H1 (cell line): ENCODE data around the gene BRCA2. TPM values are rescaled to one million over a fixed set of nuclear protein-coding genes. Genes with fewer than 3 reads are reported as not detected.

Experiments
- CTCF ChIA-PET: fragments of 300-600 bp; sonication (Branson Sonifier 250); formaldehyde crosslinking; loops from one replicate; lab custom pipeline; 2021; ENCODE audit not compliant: partially characterized antibody; lab: Charles Lee
- POLR2A ChIA-PET: fragments of 300-600 bp; sonication (Branson Sonifier 250); formaldehyde crosslinking; loops from one replicate; lab custom pipeline; 2021; ENCODE audit warnings: inconsistent platforms; ENCODE audit not compliant: partially characterized antibody; lab: Charles Lee
- DNase-seq, 2 experiments: peaks; one replicate each; pipeline versions ENCODE4 v3.0.0 to v3.0.0-alpha.2; 2010 to 2022; ENCODE audit warnings: low spot score in 2 of 2, low read depth in 1 of 2, mixed read lengths in 1 of 2
- FAIRE-seq: peaks from 2 replicates; lab custom pipeline; 2011; peaks lifted over from hg19 to GRCh38; lab: Jason Lieb, UNC
- H2AFZ ChIP-seq: 2 replicates; pipeline ENCODE4 v1.8.1; 2012; ENCODE audit warnings: low read length, inconsistent platforms
- H2AK5ac ChIP-seq: 2 replicates; pipeline ENCODE4 v1.6.1; 2013; ENCODE audit warnings: low read depth, low read length
- H2BK120ac ChIP-seq: replicated peaks from 2 replicates; pipeline ENCODE3; 2013; ENCODE audit warnings: low read depth, low read length, inconsistent platforms
- H2BK12ac ChIP-seq: 2 replicates; pipeline ENCODE4 v1.6.1; 2013; ENCODE audit warnings: low read depth, low read length
- H2BK15ac ChIP-seq: 2 replicates; pipeline ENCODE4 v1.6.1; 2013; ENCODE audit warnings: low read length
- H2BK20ac ChIP-seq: 2 replicates; pipeline ENCODE4 v1.6.1; 2013; ENCODE audit warnings: low read length
- H2BK5ac ChIP-seq: 2 replicates; pipeline ENCODE4 v1.6.1; 2013; ENCODE audit warnings: low read depth, low read length
- H3K14ac ChIP-seq: 2 replicates; pipeline ENCODE4 v1.6.1; 2013; ENCODE audit warnings: inconsistent platforms; ENCODE audit not compliant: insufficient read length
- H3K18ac ChIP-seq: 2 replicates; pipeline ENCODE4 v1.6.1; 2013; ENCODE audit warnings: low read length; ENCODE audit errors: extremely low read depth
- H3K23ac ChIP-seq: 2 replicates; pipeline ENCODE4 v1.6.1; 2013; ENCODE audit warnings: inconsistent platforms; ENCODE audit not compliant: insufficient read length
- H3K23me2 ChIP-seq: 2 replicates; pipeline ENCODE4 v1.6.1; 2013; ENCODE audit warnings: low read depth, low read length
- H3K27ac ChIP-seq: 2 replicates; pipeline ENCODE4 v1.6.1; 2011; ENCODE audit warnings: low read depth, low read length, inconsistent platforms
- H3K27me3 ChIP-seq, 4 experiments: replicated peaks in 1 of 4; 1 replicate in 1 of 4; 2 replicates in 3 of 4; pipeline versions ENCODE4 v1.6.1 to v1.8.1; 2011 to 2013; ENCODE audit warnings: low read length in 3 of 4, mild to moderate bottlenecking in 3 of 4, inconsistent platforms in 2 of 4, mixed read lengths in 2 of 4, moderate library complexity in 1 of 4; ENCODE audit not compliant: control insufficient read depth in 3 of 4, insufficient read depth in 3 of 4; ENCODE audit errors: extremely low read depth in 1 of 4
- H3K36me3 ChIP-seq, 4 experiments: 2 replicates each; pipeline versions ENCODE4 v1.6.1 to v1.8.1; 2011 to 2013; ENCODE audit warnings: mild to moderate bottlenecking in 4 of 4, low read length in 3 of 4, moderate library complexity in 2 of 4, control low read depth in 1 of 4, inconsistent platforms in 1 of 4; ENCODE audit not compliant: insufficient read depth in 4 of 4, control insufficient read depth in 2 of 4
- H3K4ac ChIP-seq: replicated peaks from 2 replicates; pipeline ENCODE3; 2013; ENCODE audit warnings: low read length, low read depth, mixed read lengths, inconsistent platforms; ENCODE audit not compliant: insufficient read length
- H3K4me1 ChIP-seq, 4 experiments: replicated peaks in 1 of 4; 1 replicate in 1 of 4; 2 replicates in 3 of 4; pipeline versions ENCODE4 v1.6.1 to v1.8.1; 2011 to 2013; ENCODE audit warnings: low read length in 3 of 4, inconsistent platforms in 2 of 4, mixed read lengths in 1 of 4; ENCODE audit not compliant: insufficient read depth in 4 of 4, control insufficient read depth in 3 of 4
- H3K4me2 ChIP-seq, 2 experiments: 2 replicates each; pipeline versions ENCODE4 v1.6.1 to v1.8.1; 2011 to 2013; ENCODE audit warnings: low read depth in 2 of 2, low read length in 2 of 2, control low read depth in 1 of 2, inconsistent platforms in 1 of 2, mild to moderate bottlenecking in 1 of 2; ENCODE audit not compliant: insufficient read depth in 1 of 2
- H3K4me3 ChIP-seq, 4 experiments: fragments of 200-600, 300-600 bp in 1 of 4; sonication (generic), shearing (Covaris generic), sonication (Bioruptor Twin) in 1 of 4; 2 replicates each; pipeline versions ENCODE4 v1.5.1 to v1.8.1; 2011 to 2016; ENCODE audit warnings: low read length in 4 of 4, low read depth in 3 of 4, control low read depth in 2 of 4, inconsistent platforms in 2 of 4, mild to moderate bottlenecking in 2 of 4, mixed read lengths in 1 of 4, moderate library complexity in 1 of 4; ENCODE audit not compliant: insufficient read depth in 2 of 4; ENCODE audit errors: extremely low read depth in 1 of 4
- H3K56ac ChIP-seq: replicated peaks from 2 replicates; pipeline ENCODE3; 2013; ENCODE audit warnings: low read depth, mild to moderate bottlenecking, mixed read lengths, low read length, inconsistent platforms; ENCODE audit not compliant: insufficient read length
- H3K79me1 ChIP-seq: 2 replicates; pipeline ENCODE4 v1.6.1; 2013; ENCODE audit warnings: low read depth, low read length, control low read depth
- H3K79me2 ChIP-seq, 2 experiments: 2 replicates each; pipeline versions ENCODE4 v1.6.1 to v1.8.1; 2012 to 2013; ENCODE audit warnings: low read length in 2 of 2, mild to moderate bottlenecking in 2 of 2, inconsistent platforms in 1 of 2; ENCODE audit not compliant: insufficient read depth in 2 of 2, control insufficient read depth in 1 of 2
- H3K9ac ChIP-seq, 4 experiments: replicated peaks in 1 of 4; 1 replicate in 1 of 4; 2 replicates in 3 of 4; pipeline versions ENCODE4 v1.6.1 to v1.8.1; 2011 to 2013; ENCODE audit warnings: low read depth in 3 of 4, low read length in 3 of 4, control low read depth in 2 of 4, mild to moderate bottlenecking in 2 of 4, moderate library complexity in 2 of 4, inconsistent platforms in 1 of 4; ENCODE audit errors: extremely low read depth in 1 of 4
- H3K9me3 ChIP-seq, 2 experiments: 2 replicates each; pipeline versions ENCODE4 v1.6.1 to v1.8.1; 2012 to 2013; ENCODE audit warnings: mild to moderate bottlenecking in 2 of 2, moderate library complexity in 2 of 2, control low read depth in 1 of 2, inconsistent platforms in 1 of 2, low read depth in 1 of 2, low read length in 1 of 2, mixed read lengths in 1 of 2; ENCODE audit not compliant: insufficient read depth in 2 of 2
- H4K20me1 ChIP-seq, 2 experiments: replicated peaks in 1 of 2; 2 replicates each; pipeline versions ENCODE3 to v1.8.1; 2011 to 2013; ENCODE audit warnings: inconsistent platforms in 2 of 2, low read length in 2 of 2, mild to moderate bottlenecking in 1 of 2; ENCODE audit not compliant: insufficient read depth in 2 of 2, control insufficient read depth in 1 of 2
- H4K5ac ChIP-seq: 2 replicates; pipeline ENCODE4 v1.6.1; 2013; ENCODE audit warnings: low read length, low read depth, mixed read lengths, inconsistent platforms; ENCODE audit not compliant: insufficient read length
- H4K8ac ChIP-seq: 2 replicates; pipeline ENCODE4 v1.8.0; 2013; ENCODE audit warnings: mild to moderate bottlenecking, moderate library complexity, low read length, inconsistent platforms; ENCODE audit not compliant: insufficient read depth; ENCODE audit errors: extremely low read depth
- H4K91ac ChIP-seq: replicated peaks from 2 replicates; pipeline ENCODE3; 2013; ENCODE audit warnings: low read length, mixed read lengths, inconsistent platforms; ENCODE audit not compliant: insufficient read length
- WGBS, 2 experiments: shearing (Covaris generic) in 1 of 2; methylation state at CpG; one replicate each; pipeline versions ENCODE4 v1.1.6 to v1.1.7; 2013 to 2015; ENCODE audit warnings: low lambda C conversion rate in 2 of 2, mixed read lengths in 2 of 2, inconsistent platforms in 1 of 2, low coverage in 1 of 2, missing lambda C conversion rate in 1 of 2; ENCODE audit not compliant: insufficient replicate concordance in 2 of 2, insufficient coverage in 1 of 2, insufficient read length in 1 of 2; ENCODE audit errors: extremely low coverage in 1 of 2, missing lambda C conversion rate in 1 of 2; 5-methylcytosine and 5-hydroxymethylcytosine counted together
- polyA plus RNA-seq, 7 experiments: library from polyadenylated mRNA; depleted of rRNA in 3 of 7; stranded (reverse) in 5 of 7; unstranded in 2 of 7; fragments of >200 nt in 5 of 7; fragments of 200-250 nt in 2 of 7; gene quantifications; 1 replicate in 5 of 7; 2 replicates in 1 of 7; 4 replicates in 1 of 7; pipeline versions ENCODE4 v1.2.1 to v1.2.3, GENCODE V29; 2011 to 2013; ENCODE audit warnings: missing spikeins in 2 of 7, mixed read lengths in 2 of 7
- total RNA-seq: library from RNA; stranded (reverse); fragmentation: NEBNext Ultra II Directional; extraction: Animal tissue kit (Norgen Biotek cat#: 25700); gene quantifications from 2 replicates; pipeline ENCODE4 v1.2.1, GENCODE V29; 2021
- TF ChIP-seq, protein P1 (sequence below): fragments of 300-600 bp; sonication (generic); IDR thresholded peaks from 2 replicates; pipeline ENCODE4 v1.7.1; 2012; ENCODE audit warnings: low read length, moderate library complexity, mild to moderate bottlenecking, inconsistent platforms; ENCODE audit not compliant: insufficient replicate concordance

Gene BRCA2
- total and polyA plus RNA-seq, 2 of the 8 experiments (the other 6 are each of a cell fraction or from before 2014, with no cell fraction given): 4.2 to 24.9 TPM

DNA sequence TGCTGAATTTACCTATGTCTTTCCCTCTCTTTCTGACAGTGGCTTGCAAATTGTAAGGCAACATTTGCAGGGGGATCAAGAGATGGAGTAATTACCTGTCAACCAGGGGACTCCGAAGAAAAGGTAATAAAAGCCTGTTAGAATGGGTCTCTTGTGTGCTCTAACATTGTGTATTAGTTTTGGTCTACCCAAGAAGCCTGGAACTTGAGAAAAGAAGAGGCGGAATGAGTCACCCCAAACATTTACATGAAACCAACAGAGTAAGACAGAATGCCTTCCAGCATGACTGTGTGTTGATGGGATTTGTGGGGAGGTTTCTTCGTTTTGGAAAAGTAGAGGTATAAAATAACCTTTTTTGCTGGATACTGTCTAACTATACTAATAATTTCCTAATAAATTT is 36.9 kb upstream of the BRCA2 start:
- 87% methylated on average over 3 of the region's 3 CpGs; no CpG with 5 or more reads in 1 of the 2 experiments for WGBS, 2 experiments
- TF ChIP-seq, protein P1, sequence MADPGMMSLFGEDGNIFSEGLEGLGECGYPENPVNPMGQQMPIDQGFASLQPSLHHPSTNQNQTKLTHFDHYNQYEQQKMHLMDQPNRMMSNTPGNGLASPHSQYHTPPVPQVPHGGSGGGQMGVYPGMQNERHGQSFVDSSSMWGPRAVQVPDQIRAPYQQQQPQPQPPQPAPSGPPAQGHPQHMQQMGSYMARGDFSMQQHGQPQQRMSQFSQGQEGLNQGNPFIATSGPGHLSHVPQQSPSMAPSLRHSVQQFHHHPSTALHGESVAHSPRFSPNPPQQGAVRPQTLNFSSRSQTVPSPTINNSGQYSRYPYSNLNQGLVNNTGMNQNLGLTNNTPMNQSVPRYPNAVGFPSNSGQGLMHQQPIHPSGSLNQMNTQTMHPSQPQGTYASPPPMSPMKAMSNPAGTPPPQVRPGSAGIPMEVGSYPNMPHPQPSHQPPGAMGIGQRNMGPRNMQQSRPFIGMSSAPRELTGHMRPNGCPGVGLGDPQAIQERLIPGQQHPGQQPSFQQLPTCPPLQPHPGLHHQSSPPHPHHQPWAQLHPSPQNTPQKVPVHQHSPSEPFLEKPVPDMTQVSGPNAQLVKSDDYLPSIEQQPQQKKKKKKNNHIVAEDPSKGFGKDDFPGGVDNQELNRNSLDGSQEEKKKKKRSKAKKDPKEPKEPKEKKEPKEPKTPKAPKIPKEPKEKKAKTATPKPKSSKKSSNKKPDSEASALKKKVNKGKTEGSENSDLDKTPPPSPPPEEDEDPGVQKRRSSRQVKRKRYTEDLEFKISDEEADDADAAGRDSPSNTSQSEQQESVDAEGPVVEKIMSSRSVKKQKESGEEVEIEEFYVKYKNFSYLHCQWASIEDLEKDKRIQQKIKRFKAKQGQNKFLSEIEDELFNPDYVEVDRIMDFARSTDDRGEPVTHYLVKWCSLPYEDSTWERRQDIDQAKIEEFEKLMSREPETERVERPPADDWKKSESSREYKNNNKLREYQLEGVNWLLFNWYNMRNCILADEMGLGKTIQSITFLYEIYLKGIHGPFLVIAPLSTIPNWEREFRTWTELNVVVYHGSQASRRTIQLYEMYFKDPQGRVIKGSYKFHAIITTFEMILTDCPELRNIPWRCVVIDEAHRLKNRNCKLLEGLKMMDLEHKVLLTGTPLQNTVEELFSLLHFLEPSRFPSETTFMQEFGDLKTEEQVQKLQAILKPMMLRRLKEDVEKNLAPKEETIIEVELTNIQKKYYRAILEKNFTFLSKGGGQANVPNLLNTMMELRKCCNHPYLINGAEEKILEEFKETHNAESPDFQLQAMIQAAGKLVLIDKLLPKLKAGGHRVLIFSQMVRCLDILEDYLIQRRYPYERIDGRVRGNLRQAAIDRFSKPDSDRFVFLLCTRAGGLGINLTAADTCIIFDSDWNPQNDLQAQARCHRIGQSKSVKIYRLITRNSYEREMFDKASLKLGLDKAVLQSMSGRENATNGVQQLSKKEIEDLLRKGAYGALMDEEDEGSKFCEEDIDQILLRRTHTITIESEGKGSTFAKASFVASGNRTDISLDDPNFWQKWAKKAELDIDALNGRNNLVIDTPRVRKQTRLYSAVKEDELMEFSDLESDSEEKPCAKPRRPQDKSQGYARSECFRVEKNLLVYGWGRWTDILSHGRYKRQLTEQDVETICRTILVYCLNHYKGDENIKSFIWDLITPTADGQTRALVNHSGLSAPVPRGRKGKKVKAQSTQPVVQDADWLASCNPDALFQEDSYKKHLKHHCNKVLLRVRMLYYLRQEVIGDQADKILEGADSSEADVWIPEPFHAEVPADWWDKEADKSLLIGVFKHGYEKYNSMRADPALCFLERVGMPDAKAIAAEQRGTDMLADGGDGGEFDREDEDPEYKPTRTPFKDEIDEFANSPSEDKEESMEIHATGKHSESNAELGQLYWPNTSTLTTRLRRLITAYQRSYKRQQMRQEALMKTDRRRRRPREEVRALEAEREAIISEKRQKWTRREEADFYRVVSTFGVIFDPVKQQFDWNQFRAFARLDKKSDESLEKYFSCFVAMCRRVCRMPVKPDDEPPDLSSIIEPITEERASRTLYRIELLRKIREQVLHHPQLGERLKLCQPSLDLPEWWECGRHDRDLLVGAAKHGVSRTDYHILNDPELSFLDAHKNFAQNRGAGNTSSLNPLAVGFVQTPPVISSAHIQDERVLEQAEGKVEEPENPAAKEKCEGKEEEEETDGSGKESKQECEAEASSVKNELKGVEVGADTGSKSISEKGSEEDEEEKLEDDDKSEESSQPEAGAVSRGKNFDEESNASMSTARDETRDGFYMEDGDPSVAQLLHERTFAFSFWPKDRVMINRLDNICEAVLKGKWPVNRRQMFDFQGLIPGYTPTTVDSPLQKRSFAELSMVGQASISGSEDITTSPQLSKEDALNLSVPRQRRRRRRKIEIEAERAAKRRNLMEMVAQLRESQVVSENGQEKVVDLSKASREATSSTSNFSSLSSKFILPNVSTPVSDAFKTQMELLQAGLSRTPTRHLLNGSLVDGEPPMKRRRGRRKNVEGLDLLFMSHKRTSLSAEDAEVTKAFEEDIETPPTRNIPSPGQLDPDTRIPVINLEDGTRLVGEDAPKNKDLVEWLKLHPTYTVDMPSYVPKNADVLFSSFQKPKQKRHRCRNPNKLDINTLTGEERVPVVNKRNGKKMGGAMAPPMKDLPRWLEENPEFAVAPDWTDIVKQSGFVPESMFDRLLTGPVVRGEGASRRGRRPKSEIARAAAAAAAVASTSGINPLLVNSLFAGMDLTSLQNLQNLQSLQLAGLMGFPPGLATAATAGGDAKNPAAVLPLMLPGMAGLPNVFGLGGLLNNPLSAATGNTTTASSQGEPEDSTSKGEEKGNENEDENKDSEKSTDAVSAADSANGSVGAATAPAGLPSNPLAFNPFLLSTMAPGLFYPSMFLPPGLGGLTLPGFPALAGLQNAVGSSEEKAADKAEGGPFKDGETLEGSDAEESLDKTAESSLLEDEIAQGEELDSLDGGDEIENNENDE: no peak

More for the DNA sequence above, 36.9 kb upstream of the BRCA2 start:
- H3K79me1 ChIP-seq: no peaks in the 10 kb centered on the region
- H3K27me3 ChIP-seq: no peaks in the 10 kb centered on the region
- DNase-seq (no peak), FAIRE-seq (no peak)
- no peaks in the 10 kb centered on the region for H3K36me3 ChIP-seq
- H4K8ac ChIP-seq: no peak overlapping the region
- no peak overlapping the region for H2AFZ ChIP-seq
- H3K23ac ChIP-seq: no peak overlapping the region
- H3K14ac ChIP-seq: no peak overlapping the region
- no peak overlapping the region for H4K91ac ChIP-seq
- H2BK120ac ChIP-seq: no peak overlapping the region
- no peak overlapping the region for H2BK15ac ChIP-seq
- no peak overlapping the region for H3K27ac ChIP-seq
- H3K4me2 ChIP-seq: no peak overlapping the region
- H2BK5ac ChIP-seq: no peak overlapping the region
- ChIA-PET CTCF (no interaction called here), POLR2A (no interaction called here)
- H3K4me3 ChIP-seq: no peak overlapping the region
- no peaks in the 10 kb centered on the region for H3K23me2 ChIP-seq
- H4K5ac ChIP-seq: no peak overlapping the region
- no peak overlapping the region for H2AK5ac ChIP-seq
- no peak overlapping the region for H2BK20ac ChIP-seq
- H3K4ac ChIP-seq: no peak overlapping the region
- no peaks in the 10 kb centered on the region for H4K20me1 ChIP-seq
- H3K56ac ChIP-seq: no peak overlapping the region
- H2BK12ac ChIP-seq: no peak overlapping the region
- H3K4me1 ChIP-seq: no peaks in the 10 kb centered on the region
- H3K18ac ChIP-seq: no peak overlapping the region
- no peaks in the 10 kb centered on the region for H3K79me2 ChIP-seq
- no peaks in the 10 kb centered on the region for H3K9me3 ChIP-seq
- no peak overlapping the region for H3K9ac ChIP-seq
